GM21717 (cell line): ENCODE results near the gene ATP8A2.

Source experiments
- ATAC-seq: cut with Tn5 transposase; IDR thresholded peaks from one replicate; pipeline ENCODE4 v1.9.1; 2021; ENCODE audit warnings: mild to moderate bottlenecking, moderate library complexity; ENCODE audit not compliant: unreplicated experiment

Gene ATP8A2

GRCh38 chr13:25906191-25906661, 534.5 kb downstream of the ATP8A2 start:
- ATAC-seq: no peak

DNA sequence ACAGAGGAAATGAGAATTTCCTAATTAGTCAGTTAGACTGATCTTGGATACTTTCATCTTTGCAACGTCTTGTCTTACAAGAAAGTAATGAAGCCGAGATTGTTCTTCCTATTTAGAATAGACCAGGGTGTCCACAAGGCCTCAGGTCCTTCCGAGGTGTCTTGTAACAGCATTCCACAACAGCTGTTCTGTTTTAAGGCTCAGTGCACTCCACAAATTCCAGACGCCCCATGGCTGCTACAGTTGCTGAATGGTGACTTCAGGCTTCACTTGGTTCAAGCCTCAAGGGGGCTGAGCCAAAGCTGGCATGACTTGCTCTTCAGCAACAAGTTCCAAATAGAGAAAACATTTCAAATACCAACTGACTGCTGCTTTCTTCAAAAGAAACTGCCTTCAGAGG, 536.6 kb downstream of the ATP8A2 start:
- no peak for ATAC-seq

GRCh38 chr13:25910243-25910642, 538.5 kb downstream of the ATP8A2 start:
- ATAC-seq: no peak

DNA sequence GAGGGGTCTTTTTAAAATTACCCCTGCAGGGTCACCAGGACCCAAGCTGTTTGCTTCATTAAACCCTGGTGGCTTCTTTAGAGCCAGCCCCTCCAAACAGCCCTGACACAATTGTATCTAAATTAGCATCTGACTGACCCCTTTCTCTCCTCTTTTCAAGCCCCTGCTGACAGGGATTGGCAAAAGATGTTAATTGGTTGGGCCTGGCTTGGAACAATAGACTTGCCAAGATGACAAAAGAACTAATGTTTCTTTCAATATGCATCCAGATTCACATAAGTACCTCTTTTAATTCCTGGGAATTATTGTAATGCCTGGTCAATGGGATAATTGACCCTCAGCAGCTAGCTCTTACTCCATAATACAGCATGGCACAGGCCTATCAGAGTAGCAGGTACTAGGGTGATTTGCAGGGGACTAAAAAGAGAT, 539.2 kb downstream of the ATP8A2 start:
- ATAC-seq: no peak

DNA sequence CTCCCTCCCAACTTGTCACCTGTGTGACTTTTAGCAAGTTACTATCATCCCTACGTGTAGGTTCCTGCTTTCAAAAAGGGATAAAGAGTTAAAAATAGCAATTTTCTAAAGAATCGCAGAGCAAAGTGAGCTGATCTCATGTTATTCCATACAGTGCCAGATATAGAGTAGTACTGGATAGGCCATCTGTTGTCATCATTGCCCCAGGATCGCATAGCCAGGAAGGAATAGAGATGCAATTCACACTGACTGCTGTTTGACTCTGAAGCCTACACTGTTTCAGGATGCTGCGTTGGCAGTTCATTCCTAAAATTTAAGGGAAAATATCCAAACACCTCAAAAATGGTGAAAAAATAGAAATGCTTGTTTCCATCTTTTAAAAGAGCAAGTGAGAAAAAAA, 541.2 kb downstream of the ATP8A2 start:
- no peak for ATAC-seq

DNA sequence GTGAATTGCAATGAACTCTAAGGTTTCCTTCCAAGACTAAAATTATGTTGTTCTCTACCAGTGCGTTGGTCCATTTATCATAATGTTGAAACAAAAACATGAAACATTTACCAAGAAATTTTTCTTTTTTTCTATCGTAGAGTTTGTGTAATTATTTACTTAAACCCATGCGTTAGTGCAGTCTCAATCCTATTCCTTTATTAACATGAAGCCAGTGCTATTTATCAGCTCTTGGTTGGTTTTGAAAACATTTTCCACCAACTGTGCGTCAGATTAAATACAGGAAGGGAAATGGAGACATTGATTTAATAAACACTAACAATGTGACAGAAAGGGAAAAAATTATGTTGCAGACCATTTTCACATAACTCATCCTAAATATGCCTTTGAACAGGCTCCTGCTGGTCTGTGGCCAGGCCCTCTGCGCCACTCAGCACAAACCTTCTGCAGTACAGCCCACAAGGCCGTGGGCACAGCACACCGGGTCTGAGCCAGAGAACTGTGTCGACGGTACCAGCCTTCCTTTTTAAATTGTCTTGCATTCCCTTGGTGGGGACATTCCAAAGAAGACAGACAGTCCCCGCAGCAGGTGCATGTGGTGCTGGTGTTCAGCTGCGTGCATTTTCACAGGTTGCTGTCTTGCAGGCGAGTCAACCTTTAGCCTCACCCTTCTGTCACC, 544.2 kb downstream of the ATP8A2 start:
- ATAC-seq: no peak

GRCh38 chr13:25920277-25920676, 548.5 kb downstream of the ATP8A2 start:
- no peak for ATAC-seq

- no peak for ATAC-seq
Measured at GRCh38 chr13:25920931-25921330, 549.2 kb downstream of the ATP8A2 start.

GRCh38 chr13:25922376-25922775, 550.6 kb downstream of the ATP8A2 start:
- ATAC-seq: no peak

- no peak for ATAC-seq
Measured at GRCh38 chr13:25923217-25924085, 551.7 kb downstream of the ATP8A2 start.

- no peak for ATAC-seq
Measured at GRCh38 chr13:25927363-25927762, 555.6 kb downstream of the ATP8A2 start.

DNA sequence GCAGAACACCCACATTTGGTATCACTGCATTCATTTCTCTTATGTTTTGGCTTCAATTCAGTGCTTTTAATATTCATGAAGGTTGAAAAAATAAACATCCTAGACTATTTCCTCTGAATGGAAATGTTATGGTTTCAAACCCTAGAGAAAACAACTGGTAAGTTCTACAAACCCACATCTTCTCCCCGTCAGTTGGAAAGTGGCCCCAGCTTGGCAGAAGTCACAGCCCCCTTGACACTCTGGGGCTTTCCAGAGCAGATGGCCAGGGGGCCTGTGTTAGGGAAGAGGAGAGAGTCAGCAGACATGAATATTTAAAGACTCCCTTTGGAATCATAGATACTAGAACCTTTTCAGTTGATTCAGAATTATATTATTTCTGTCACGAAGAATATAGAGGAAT, 556.2 kb downstream of the ATP8A2 start:
- no peak for ATAC-seq

DNA sequence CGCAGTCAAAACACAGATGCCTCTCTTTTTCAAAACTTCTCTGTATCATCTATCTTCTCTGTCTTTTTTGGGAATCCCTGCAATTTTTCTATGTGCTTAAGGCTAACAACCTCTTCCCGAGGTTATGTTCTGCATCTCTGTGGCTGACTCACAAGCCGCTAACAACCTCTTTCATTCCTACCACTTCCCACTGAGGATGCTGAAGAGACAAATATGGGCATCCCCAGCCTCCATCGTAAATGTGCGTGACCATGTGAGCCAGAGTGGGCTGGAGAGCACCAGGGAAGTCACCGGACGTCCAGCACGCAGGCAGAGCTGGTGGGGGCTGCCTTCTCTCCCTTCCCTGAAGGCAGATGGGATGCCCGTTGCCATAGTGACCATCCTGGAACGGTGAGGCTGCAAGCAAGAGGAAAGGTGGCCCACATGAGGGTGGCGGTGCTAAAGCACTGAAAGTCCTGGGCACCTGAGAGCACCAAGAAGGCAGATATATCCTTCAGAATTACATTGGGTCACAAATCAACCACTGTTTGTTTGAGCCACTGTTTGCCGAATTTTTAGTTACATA, 557.2 kb downstream of the ATP8A2 start:
- no peak for ATAC-seq

DNA sequence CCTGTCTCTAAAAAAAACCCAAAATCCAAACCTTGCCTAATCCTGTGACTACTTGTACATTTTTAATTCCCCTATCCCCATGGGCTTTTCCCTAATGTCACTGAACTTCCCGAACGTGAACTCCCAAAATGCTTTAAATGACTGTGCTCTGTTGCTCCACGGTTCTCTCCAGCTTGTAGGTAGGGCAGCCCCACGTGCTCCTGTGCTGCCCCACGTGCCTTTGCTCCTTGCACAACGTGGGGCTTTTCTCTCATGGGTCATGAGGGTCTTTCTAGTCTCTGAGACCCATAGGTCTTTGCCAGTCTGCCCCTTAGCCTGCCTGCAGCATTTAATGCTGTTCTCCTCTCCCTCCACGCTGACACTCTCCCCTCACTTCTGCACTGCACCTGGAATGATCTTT, 558.0 kb downstream of the ATP8A2 start:
- ATAC-seq: no peak

- no peak for ATAC-seq
Measured at GRCh38 chr13:25930653-25931052, 558.9 kb downstream of the ATP8A2 start.

- ATAC-seq: no peak
Measured at GRCh38 chr13:25932365-25932764, 560.6 kb downstream of the ATP8A2 start.

GRCh38 chr13:25933520-25933919, 561.7 kb downstream of the ATP8A2 start:
- no peak for ATAC-seq

DNA sequence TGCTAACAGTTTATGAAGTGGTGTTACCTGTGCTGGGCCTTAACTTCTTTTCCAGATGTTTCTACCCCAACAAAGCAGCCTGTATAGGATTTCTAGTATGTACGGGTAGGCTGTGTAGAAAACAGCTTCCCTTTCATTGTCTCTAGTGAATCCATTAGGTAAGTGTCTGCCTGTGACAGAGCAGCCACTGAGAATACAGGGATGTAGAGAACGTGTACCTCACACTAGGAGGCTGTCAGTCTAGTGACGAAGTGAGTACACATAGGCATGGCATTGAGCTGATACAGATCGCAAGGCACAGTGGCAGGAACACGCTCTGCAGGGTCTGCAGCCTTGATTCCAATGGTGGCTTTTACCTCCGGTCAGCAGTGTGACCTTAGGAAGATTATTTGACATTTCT, 562.4 kb downstream of the ATP8A2 start:
- no peak for ATAC-seq

GRCh38 chr13:25939961-25940687, 568.4 kb downstream of the ATP8A2 start:
- ATAC-seq: no peak

DNA sequence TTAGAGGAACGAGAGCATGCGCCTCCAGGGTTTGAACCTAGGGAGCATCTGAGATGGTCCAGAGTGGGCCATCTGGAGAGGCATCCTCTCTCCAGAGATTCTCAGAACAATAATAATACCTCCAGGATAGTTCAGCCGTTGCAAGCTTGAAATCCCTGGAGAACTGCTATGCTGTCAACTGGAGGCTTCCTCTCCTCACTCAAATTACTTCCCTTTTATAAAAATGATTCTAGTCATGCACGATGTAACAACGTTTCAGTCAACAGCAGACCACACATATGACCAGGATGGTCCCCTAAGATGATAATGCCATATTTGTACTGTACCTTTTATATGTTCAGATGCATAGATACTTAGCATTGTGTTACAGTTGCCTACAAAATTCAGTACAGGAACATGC, 571.3 kb downstream of the ATP8A2 start:
- no peak for ATAC-seq

GRCh38 chr13:25943658-25944057, 571.9 kb downstream of the ATP8A2 start:
- no peak for ATAC-seq
